HL-60/S4 treated with phorbol 12-myristate 13-acetate at 8.2 ng/mL for 4 days and 3 days (cell line): ENCODE data around the gene PFN1.

Experiments used
- in situ Hi-C: fragments of 300-500 bp; cut with MboI; formaldehyde crosslinking; loops from 2 replicates; pipeline ENCODE4 v1.15.0; 2022; ENCODE audit warnings: low sequenced_read_pairs

The PFN1 gene

GRCh38 chr17:4967539-4968485 is 19.5 kb upstream of the PFN1 start, which contains the start of gene SPAG7:
Gene SPAG7 (minus strand): TSS chr17:4967817. CDS start chr17:4967804, 13 bp downstream.
- in situ Hi-C loops, result no loop called here

- in situ Hi-C loops, result no loop called here
These were observed 18.7 kb upstream of the PFN1 start for GRCh38 chr17:4966844-4967538.

- in situ Hi-C loops, result no loop called here
These were observed 17.1 kb upstream of the PFN1 start for GRCh38 chr17:4965311-4965986.

GRCh38 chr17:4960279-4960922 is 12.1 kb upstream of the PFN1 start:
- in situ Hi-C loops, result no loop called here

GRCh38 chr17:4959261-4959965 is 11.1 kb upstream of the PFN1 start:
- in situ Hi-C loops, result no loop called here

- in situ Hi-C loops, result no loop called here
These were observed 9.8 kb upstream of the PFN1 start for GRCh38 chr17:4958102-4958501.

GRCh38 chr17:4956493-4957061 is 8.2 kb upstream of the PFN1 start:
- in situ Hi-C loops, result no loop called here

GRCh38 chr17:4955091-4955490 is 6.8 kb upstream of the PFN1 start:
- in situ Hi-C loops, result no loop called here

GRCh38 chr17:4953451-4953961 is 5.2 kb upstream of the PFN1 start:
- in situ Hi-C loops, result no loop called here

GRCh38 chr17:4951486-4951885 is 3.2 kb upstream of the PFN1 start:
- in situ Hi-C loops, result no loop called here

GRCh38 chr17:4950746-4951204 is 2.4 kb upstream of the PFN1 start, which contains the start of gene ENO3:
Gene ENO3 (plus strand): TSS chr17:4951119. CDS start chr17:4951830, 711 bp downstream.
- in situ Hi-C loops, result no loop called here

GRCh38 chr17:4950075-4950745 is 1.9 kb upstream of the PFN1 start:
- in situ Hi-C loops, result no loop called here

GRCh38 chr17:4949321-4950074 is 1.2 kb upstream of the PFN1 start:
- in situ Hi-C loops, result no loop called here

GRCh38 chr17:4948931-4949320 is 596 bp upstream of the PFN1 start:
- in situ Hi-C loops, result no loop called here

GRCh38 chr17:4947411-4948165 is 742 bp downstream of the PFN1 start:
- in situ Hi-C loops, result no loop called here

- in situ Hi-C loops, result no loop called here
These were observed 1.3 kb downstream of the PFN1 start for GRCh38 chr17:4947010-4947410.

- in situ Hi-C loops, result no loop called here
These were observed 1.9 kb downstream of the PFN1 start for GRCh38 chr17:4946312-4946976.
